H1 (cell line): ENCODE measurements around the gene ALDH4A1. TPM values are rescaled to one million over a fixed set of nuclear protein-coding genes. Genes with fewer than 3 reads are reported as not detected.

Source experiments
- CTCF ChIA-PET: fragments of 300-600 bp; sonication (Branson Sonifier 250); formaldehyde crosslinking; loops from one replicate; lab custom pipeline; 2021; ENCODE audit not compliant: partially characterized antibody; lab: Charles Lee
- POLR2A ChIA-PET: fragments of 300-600 bp; sonication (Branson Sonifier 250); formaldehyde crosslinking; loops from one replicate; lab custom pipeline; 2021; ENCODE audit warnings: inconsistent platforms; ENCODE audit not compliant: partially characterized antibody; lab: Charles Lee
- DNase-seq, 2 experiments: peaks; one replicate each; pipeline versions ENCODE4 v3.0.0 to v3.0.0-alpha.2; 2010 to 2022; ENCODE audit warnings: low spot score in 2 of 2, low read depth in 1 of 2, mixed read lengths in 1 of 2
- FAIRE-seq: peaks from 2 replicates; lab custom pipeline; 2011; peaks lifted over from hg19 to GRCh38; lab: Jason Lieb, UNC
- H2AFZ ChIP-seq: 2 replicates; pipeline ENCODE4 v1.8.1; 2012; ENCODE audit warnings: low read length, inconsistent platforms
- H2AK5ac ChIP-seq: 2 replicates; pipeline ENCODE4 v1.6.1; 2013; ENCODE audit warnings: low read depth, low read length
- H2BK120ac ChIP-seq: replicated peaks from 2 replicates; pipeline ENCODE3; 2013; ENCODE audit warnings: low read depth, low read length, inconsistent platforms
- H2BK12ac ChIP-seq: 2 replicates; pipeline ENCODE4 v1.6.1; 2013; ENCODE audit warnings: low read depth, low read length
- H2BK15ac ChIP-seq: 2 replicates; pipeline ENCODE4 v1.6.1; 2013; ENCODE audit warnings: low read length
- H2BK20ac ChIP-seq: 2 replicates; pipeline ENCODE4 v1.6.1; 2013; ENCODE audit warnings: low read length
- H2BK5ac ChIP-seq: 2 replicates; pipeline ENCODE4 v1.6.1; 2013; ENCODE audit warnings: low read depth, low read length
- H3K14ac ChIP-seq: 2 replicates; pipeline ENCODE4 v1.6.1; 2013; ENCODE audit warnings: inconsistent platforms; ENCODE audit not compliant: insufficient read length
- H3K18ac ChIP-seq: 2 replicates; pipeline ENCODE4 v1.6.1; 2013; ENCODE audit warnings: low read length; ENCODE audit errors: extremely low read depth
- H3K23ac ChIP-seq: 2 replicates; pipeline ENCODE4 v1.6.1; 2013; ENCODE audit warnings: inconsistent platforms; ENCODE audit not compliant: insufficient read length
- H3K23me2 ChIP-seq: 2 replicates; pipeline ENCODE4 v1.6.1; 2013; ENCODE audit warnings: low read depth, low read length
- H3K27ac ChIP-seq: 2 replicates; pipeline ENCODE4 v1.6.1; 2011; ENCODE audit warnings: low read depth, low read length, inconsistent platforms
- H3K27me3 ChIP-seq, 4 experiments: replicated peaks in 1 of 4; 1 replicate in 1 of 4; 2 replicates in 3 of 4; pipeline versions ENCODE4 v1.6.1 to v1.8.1; 2011 to 2013; ENCODE audit warnings: low read length in 3 of 4, mild to moderate bottlenecking in 3 of 4, inconsistent platforms in 2 of 4, mixed read lengths in 2 of 4, moderate library complexity in 1 of 4; ENCODE audit not compliant: control insufficient read depth in 3 of 4, insufficient read depth in 3 of 4; ENCODE audit errors: extremely low read depth in 1 of 4
- H3K36me3 ChIP-seq, 4 experiments: 2 replicates each; pipeline versions ENCODE4 v1.6.1 to v1.8.1; 2011 to 2013; ENCODE audit warnings: mild to moderate bottlenecking in 4 of 4, low read length in 3 of 4, moderate library complexity in 2 of 4, control low read depth in 1 of 4, inconsistent platforms in 1 of 4; ENCODE audit not compliant: insufficient read depth in 4 of 4, control insufficient read depth in 2 of 4
- H3K4ac ChIP-seq: replicated peaks from 2 replicates; pipeline ENCODE3; 2013; ENCODE audit warnings: low read length, low read depth, mixed read lengths, inconsistent platforms; ENCODE audit not compliant: insufficient read length
- H3K4me1 ChIP-seq, 4 experiments: replicated peaks in 1 of 4; 1 replicate in 1 of 4; 2 replicates in 3 of 4; pipeline versions ENCODE4 v1.6.1 to v1.8.1; 2011 to 2013; ENCODE audit warnings: low read length in 3 of 4, inconsistent platforms in 2 of 4, mixed read lengths in 1 of 4; ENCODE audit not compliant: insufficient read depth in 4 of 4, control insufficient read depth in 3 of 4
- H3K4me2 ChIP-seq, 2 experiments: 2 replicates each; pipeline versions ENCODE4 v1.6.1 to v1.8.1; 2011 to 2013; ENCODE audit warnings: low read depth in 2 of 2, low read length in 2 of 2, control low read depth in 1 of 2, inconsistent platforms in 1 of 2, mild to moderate bottlenecking in 1 of 2; ENCODE audit not compliant: insufficient read depth in 1 of 2
- H3K4me3 ChIP-seq, 4 experiments: fragments of 200-600, 300-600 bp in 1 of 4; sonication (generic), shearing (Covaris generic), sonication (Bioruptor Twin) in 1 of 4; 2 replicates each; pipeline versions ENCODE4 v1.5.1 to v1.8.1; 2011 to 2016; ENCODE audit warnings: low read length in 4 of 4, low read depth in 3 of 4, control low read depth in 2 of 4, inconsistent platforms in 2 of 4, mild to moderate bottlenecking in 2 of 4, mixed read lengths in 1 of 4, moderate library complexity in 1 of 4; ENCODE audit not compliant: insufficient read depth in 2 of 4; ENCODE audit errors: extremely low read depth in 1 of 4
- H3K56ac ChIP-seq: replicated peaks from 2 replicates; pipeline ENCODE3; 2013; ENCODE audit warnings: low read depth, mild to moderate bottlenecking, mixed read lengths, low read length, inconsistent platforms; ENCODE audit not compliant: insufficient read length
- H3K79me1 ChIP-seq: 2 replicates; pipeline ENCODE4 v1.6.1; 2013; ENCODE audit warnings: low read depth, low read length, control low read depth
- H3K79me2 ChIP-seq, 2 experiments: 2 replicates each; pipeline versions ENCODE4 v1.6.1 to v1.8.1; 2012 to 2013; ENCODE audit warnings: low read length in 2 of 2, mild to moderate bottlenecking in 2 of 2, inconsistent platforms in 1 of 2; ENCODE audit not compliant: insufficient read depth in 2 of 2, control insufficient read depth in 1 of 2
- H3K9ac ChIP-seq, 4 experiments: replicated peaks in 1 of 4; 1 replicate in 1 of 4; 2 replicates in 3 of 4; pipeline versions ENCODE4 v1.6.1 to v1.8.1; 2011 to 2013; ENCODE audit warnings: low read depth in 3 of 4, low read length in 3 of 4, control low read depth in 2 of 4, mild to moderate bottlenecking in 2 of 4, moderate library complexity in 2 of 4, inconsistent platforms in 1 of 4; ENCODE audit errors: extremely low read depth in 1 of 4
- H3K9me3 ChIP-seq, 2 experiments: 2 replicates each; pipeline versions ENCODE4 v1.6.1 to v1.8.1; 2012 to 2013; ENCODE audit warnings: mild to moderate bottlenecking in 2 of 2, moderate library complexity in 2 of 2, control low read depth in 1 of 2, inconsistent platforms in 1 of 2, low read depth in 1 of 2, low read length in 1 of 2, mixed read lengths in 1 of 2; ENCODE audit not compliant: insufficient read depth in 2 of 2
- H4K20me1 ChIP-seq, 2 experiments: replicated peaks in 1 of 2; 2 replicates each; pipeline versions ENCODE3 to v1.8.1; 2011 to 2013; ENCODE audit warnings: inconsistent platforms in 2 of 2, low read length in 2 of 2, mild to moderate bottlenecking in 1 of 2; ENCODE audit not compliant: insufficient read depth in 2 of 2, control insufficient read depth in 1 of 2
- H4K5ac ChIP-seq: 2 replicates; pipeline ENCODE4 v1.6.1; 2013; ENCODE audit warnings: low read length, low read depth, mixed read lengths, inconsistent platforms; ENCODE audit not compliant: insufficient read length
- H4K8ac ChIP-seq: 2 replicates; pipeline ENCODE4 v1.8.0; 2013; ENCODE audit warnings: mild to moderate bottlenecking, moderate library complexity, low read length, inconsistent platforms; ENCODE audit not compliant: insufficient read depth; ENCODE audit errors: extremely low read depth
- H4K91ac ChIP-seq: replicated peaks from 2 replicates; pipeline ENCODE3; 2013; ENCODE audit warnings: low read length, mixed read lengths, inconsistent platforms; ENCODE audit not compliant: insufficient read length
- CHD1 ChIP-seq: IDR thresholded peaks from 2 replicates; pipeline ENCODE4 v1.6.1; 2012; ENCODE audit warnings: low read depth, low read length, improper control_type of control experiment
- CREB1 ChIP-seq: IDR thresholded peaks from 2 replicates; pipeline ENCODE4 v1.6.1; 2012; ENCODE audit warnings: inconsistent platforms
- GABPA ChIP-seq: IDR thresholded peaks from 2 replicates; pipeline ENCODE4 v1.6.1; 2011; ENCODE audit warnings: mild to moderate bottlenecking, low read length, moderate library complexity, borderline replicate concordance; ENCODE audit not compliant: insufficient read depth
- WGBS, 2 experiments: shearing (Covaris generic) in 1 of 2; methylation state at CpG; one replicate each; pipeline versions ENCODE4 v1.1.6 to v1.1.7; 2013 to 2015; ENCODE audit warnings: low lambda C conversion rate in 2 of 2, mixed read lengths in 2 of 2, inconsistent platforms in 1 of 2, low coverage in 1 of 2, missing lambda C conversion rate in 1 of 2; ENCODE audit not compliant: insufficient replicate concordance in 2 of 2, insufficient coverage in 1 of 2, insufficient read length in 1 of 2; ENCODE audit errors: extremely low coverage in 1 of 2, missing lambda C conversion rate in 1 of 2; 5-methylcytosine and 5-hydroxymethylcytosine counted together
- polyA plus RNA-seq, 7 experiments: library from polyadenylated mRNA; depleted of rRNA in 3 of 7; stranded (reverse) in 5 of 7; unstranded in 2 of 7; fragments of >200 nt in 5 of 7; fragments of 200-250 nt in 2 of 7; gene quantifications; 1 replicate in 5 of 7; 2 replicates in 1 of 7; 4 replicates in 1 of 7; pipeline versions ENCODE4 v1.2.1 to v1.2.3, GENCODE V29; 2011 to 2013; ENCODE audit warnings: missing spikeins in 2 of 7, mixed read lengths in 2 of 7
- total RNA-seq: library from RNA; stranded (reverse); fragmentation: NEBNext Ultra II Directional; extraction: Animal tissue kit (Norgen Biotek cat#: 25700); gene quantifications from 2 replicates; pipeline ENCODE4 v1.2.1, GENCODE V29; 2021

The ALDH4A1 gene
- total and polyA plus RNA-seq, 2 of the 8 experiments (the other 6 are each of a cell fraction or from before 2014, with no cell fraction given), result 30.3 to 35.9 TPM

DNA sequence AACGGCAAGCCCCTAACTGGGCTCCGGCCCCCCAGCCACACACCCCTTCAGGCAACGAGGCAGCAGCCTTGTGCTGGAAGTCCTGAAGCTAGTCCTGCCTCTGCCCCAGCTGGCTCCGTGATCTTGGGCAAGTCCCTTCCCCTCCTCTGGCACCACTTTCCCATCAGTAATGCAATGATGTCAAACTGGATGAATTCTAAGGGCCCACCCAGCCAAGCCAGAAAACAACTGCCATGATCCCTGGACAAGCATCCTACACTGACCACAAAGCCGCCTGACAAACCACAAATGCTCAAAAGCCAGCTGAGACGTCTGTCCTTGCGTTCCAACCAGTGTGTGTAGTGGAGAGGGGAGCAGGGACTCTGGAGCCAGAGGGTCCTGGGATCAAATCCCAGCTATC lies 27.3 kb upstream of the ALDH4A1 start:
- Histone ChIP-seq H3K79me2 (no peaks in the 10 kb centered on the region), H4K8ac (no peak overlapping the region), H3K56ac (no peak overlapping the region), H2BK12ac (no peak overlapping the region), H2AK5ac (no peak overlapping the region), H3K18ac (no peak overlapping the region), H3K36me3 (no peaks in the 10 kb centered on the region), H3K23me2 (peaks cover 7% of the 10 kb centered on the region; the same call in 1 of the 2 replicates), H2BK5ac (no peak overlapping the region), H3K79me1 (peaks cover 5% of the 10 kb centered on the region), H3K4me1 (peaks cover 0 to 9% (median 3%) of the 10 kb centered on the region in 4 experiments; a peak in 5 of 7 replicates), H3K4ac (no peak overlapping the region), H4K20me1 (no peaks in the 10 kb centered on the region), H3K9ac (no peak overlapping the region), H2BK120ac (no peak overlapping the region), H2BK20ac (no peak overlapping the region), H4K5ac (no peak overlapping the region), H2BK15ac (no peak overlapping the region), H4K91ac (no peak overlapping the region), H2AFZ (no peak overlapping the region), H3K23ac (no peak overlapping the region), H3K27me3 (no peaks in the 10 kb centered on the region), H3K4me3 (no peak overlapping the region), H3K9me3 (no peaks in the 10 kb centered on the region), H3K27ac (no peak overlapping the region), H3K14ac (no peak overlapping the region), H3K4me2 (no peak overlapping the region)
- ChIA-PET POLR2A (interaction anchor here (1.1 kb wide), 2 partner anchors 16 to 26 kb away, joined by 4 to 6 read pairs; no protein-coding TSS in a partner anchor), CTCF (interaction anchor here (0.9 to 10.0 kb wide), 5 partner anchors 14 to 54 kb away, joined by 3 to 109 read pairs (median 5); no protein-coding TSS in a partner anchor)
- 86% methylated on average over 7 of the region's 7 CpGs; no CpG with 5 or more reads in 1 of the 2 experiments for WGBS, 2 experiments
- FAIRE-seq, result no peak
- DNase-seq, result no peak
- TF ChIP-seq CHD1 (no peak), GABPA (no peak), CREB1 (no peak)
